ACHN (cell line): ENCODE data around the gene AFG3L2.
"Not testable (repeated sequence)": the region's sequence is repeated elsewhere in the genome, so short reads cannot be mapped to it uniquely, and the experiment has no call there.

Experiments
- DNase-seq: peaks from one replicate; pipeline ENCODE4 v3.0.0-alpha.2; 2015
- in situ Hi-C: cut with HindIII; loops from 2 replicates; pipeline ENCODE4 v1.10.0; 2017; ENCODE audit warnings: low sequenced_read_pairs, low pct_ligation_motif_present, low pct_unique_long_range_greater_than_20kb

AFG3L2 gene

GRCh38 chr18:12376754-12377555, at the start of gene AFG3L2:
TSS of gene AFG3L2 (minus strand) at chr18:12377227. CDS start at chr18:12377082, 145 bp downstream.
- peak; percentile 96 for DNase-seq
- in situ Hi-C loops = no loop called here

- no peak for DNase-seq
- in situ Hi-C loops = no loop called here
Observed at GRCh38 chr18:12424252-12424651, 47.2 kb upstream of the AFG3L2 start.

- in situ Hi-C loops = no loop called here
- DNase-seq = no peak
Observed at GRCh38 chr18:12423820-12424219, 46.8 kb upstream of the AFG3L2 start.

- DNase-seq = no peak
- in situ Hi-C loops = no loop called here
Observed at GRCh38 chr18:12423393-12423792, 46.4 kb upstream of the AFG3L2 start.

GRCh38 chr18:12422936-12423335, 45.9 kb upstream of the AFG3L2 start:
- in situ Hi-C loops = no loop called here
- DNase-seq = peak; percentile 28

GRCh38 chr18:12421732-12422131, 44.7 kb upstream of the AFG3L2 start:
- in situ Hi-C loops = no loop called here
- no peak for DNase-seq

GRCh38 chr18:12420821-12421421, 43.9 kb upstream of the AFG3L2 start:
- in situ Hi-C loops = no loop called here
- DNase-seq = no peak

- in situ Hi-C loops = no loop called here
- no peak for DNase-seq
Observed at GRCh38 chr18:12417687-12418086, 40.7 kb upstream of the AFG3L2 start.

GRCh38 chr18:12416098-12416729, 39.2 kb upstream of the AFG3L2 start:
- in situ Hi-C loops = no loop called here
- no peak for DNase-seq

- in situ Hi-C loops = no loop called here
- DNase-seq = no peak
Observed at GRCh38 chr18:12411456-12411855, 34.4 kb upstream of the AFG3L2 start.

- DNase-seq, in situ Hi-C loops: not testable (repeated sequence)
Observed at GRCh38 chr18:12410747-12411146, 33.7 kb upstream of the AFG3L2 start.

- DNase-seq = no peak
Observed at GRCh38 chr18:12410081-12410481, 33.1 kb upstream of the AFG3L2 start.

GRCh38 chr18:12409469-12409868, 32.4 kb upstream of the AFG3L2 start:
- no peak for DNase-seq
- in situ Hi-C loops = no loop called here

More at GRCh38 chr18:12410081-12410481, 33.1 kb upstream of the AFG3L2 start:
- in situ Hi-C loops = no loop called here

- peak; percentile 10 for DNase-seq
- in situ Hi-C loops = no loop called here
Observed at GRCh38 chr18:12408247-12408869, 31.3 kb upstream of the AFG3L2 start.

- DNase-seq = no peak
- in situ Hi-C loops = no loop called here
Observed at GRCh38 chr18:12406371-12407111, 29.5 kb upstream of the AFG3L2 start.

- in situ Hi-C loops = no loop called here
- DNase-seq = no peak
Observed at GRCh38 chr18:12405066-12405465, 28.0 kb upstream of the AFG3L2 start.

GRCh38 chr18:12403601-12404506, 26.8 kb upstream of the AFG3L2 start:
- in situ Hi-C loops = no loop called here
- DNase-seq = peak; percentile 76

- no peak for DNase-seq
- in situ Hi-C loops = no loop called here
Observed at GRCh38 chr18:12401881-12402280, 24.9 kb upstream of the AFG3L2 start.
